Gastrocnemius medialis (tissue), 4 donors: ENCODE data around the gene SMG5. TPM values are rescaled to one million over a fixed set of nuclear protein-coding genes. Genes with fewer than 3 reads are reported as not detected.
A peak's percentile ranks its signal among the peaks of the same experiment; 100 is the strongest.
"Not testable (repeated sequence)": the region's sequence is repeated elsewhere in the genome, so short reads cannot be mapped to it uniquely, and the experiment has no call there.

Experiments
- ATAC-seq, 2 donors: fragments of 150-250 bp; one replicate each; pipeline ENCODE4 v1.9.1; 2016
- DNase-seq, 2 donors: peaks; one replicate each; pipeline ENCODE4 v3.0.0-alpha.2; 2019
- H3K27ac ChIP-seq, 4 donors: fragments of 200-600 bp; sonication (generic); 1 replicate in 1 of 4; 2 replicates in 3 of 4; pipeline ENCODE4 v1.5.1; 2016 to 2018; ENCODE audit warnings: mild to moderate bottlenecking in 2 of 4, moderate library complexity in 1 of 4
- H3K27me3 ChIP-seq, 3 donors: fragments of 200-600 bp; sonication (generic) in 2 of 3; 1 replicate in 1 of 3; 2 replicates in 2 of 3; pipeline versions ENCODE4 v1.5.1 to v1.6.0; 2016 to 2019; ENCODE audit warnings: mild to moderate bottlenecking in 1 of 3, moderate library complexity in 1 of 3
- H3K36me3 ChIP-seq, 2 donors: fragments of 200-600 bp; sonication (generic) in 1 of 2; one replicate each; pipeline ENCODE4 v1.5.1; 2017 to 2018
- H3K4me1 ChIP-seq, 2 donors: fragments of 200-600 bp; sonication (generic) in 1 of 2; one replicate each; pipeline ENCODE4 v1.5.1; 2016 to 2017; ENCODE audit warnings: mild to moderate bottlenecking in 2 of 2
- H3K4me3 ChIP-seq, 4 donors: fragments of 200-600 bp; sonication (generic) in 3 of 4; 1 replicate in 1 of 4; 2 replicates in 3 of 4; pipeline ENCODE4 v1.5.1; 2016 to 2019; ENCODE audit warnings: mild to moderate bottlenecking in 2 of 4
- H3K9me3 ChIP-seq, 3 donors: fragments of 200-600 bp; sonication (generic) in 2 of 3; 1 replicate in 1 of 3; 2 replicates in 2 of 3; pipeline ENCODE4 v1.5.1; 2016 to 2019
- POLR2A ChIP-seq, 2 donors: fragments of 450-650 bp; IDR thresholded peaks; one replicate each; pipeline ENCODE4 v1.6.1; 2017; ENCODE audit warnings: antibody characterized with exemption in 2 of 2, mild to moderate bottlenecking in 2 of 2, moderate library complexity in 2 of 2
- in situ Hi-C, 4 donors: fragments of 200-750 bp; cut with MboI; loops; one replicate each; pipeline versions ENCODE4 v1.15.0 to v1.8.0; 2017; ENCODE audit warnings: low sequenced_read_pairs in 4 of 4
- intact Hi-C: fragments of 100-400 bp; cut with DNase I; formaldehyde crosslinking; loops from one replicate; pipeline ENCODE4 v1.15.1; 2023; ENCODE audit warnings: low total_unique reads
- total RNA-seq, 4 donors: library from RNA; depleted of rRNA; stranded (reverse); fragments of >200 nt; gene quantifications; one replicate each; pipeline versions ENCODE4 v1.1.0 to v1.2.3, GENCODE V29; 2016
- TF ChIP-seq, protein P1 (sequence below), 5 experiments: fragments of 450-650 bp in 3 of 5; fragments of 200-600 bp in 2 of 5; sonication (generic) in 2 of 5; IDR thresholded peaks in 4 of 5; conservative IDR thresholded peaks in 1 of 5; 1 replicate in 4 of 5; 2 replicates in 1 of 5; pipeline ENCODE4 v1.5.1; 2016 to 2019; ENCODE audit warnings: antibody characterized with exemption in 5 of 5, mild to moderate bottlenecking in 3 of 5, moderate library complexity in 3 of 5

The SMG5 gene, protein sequence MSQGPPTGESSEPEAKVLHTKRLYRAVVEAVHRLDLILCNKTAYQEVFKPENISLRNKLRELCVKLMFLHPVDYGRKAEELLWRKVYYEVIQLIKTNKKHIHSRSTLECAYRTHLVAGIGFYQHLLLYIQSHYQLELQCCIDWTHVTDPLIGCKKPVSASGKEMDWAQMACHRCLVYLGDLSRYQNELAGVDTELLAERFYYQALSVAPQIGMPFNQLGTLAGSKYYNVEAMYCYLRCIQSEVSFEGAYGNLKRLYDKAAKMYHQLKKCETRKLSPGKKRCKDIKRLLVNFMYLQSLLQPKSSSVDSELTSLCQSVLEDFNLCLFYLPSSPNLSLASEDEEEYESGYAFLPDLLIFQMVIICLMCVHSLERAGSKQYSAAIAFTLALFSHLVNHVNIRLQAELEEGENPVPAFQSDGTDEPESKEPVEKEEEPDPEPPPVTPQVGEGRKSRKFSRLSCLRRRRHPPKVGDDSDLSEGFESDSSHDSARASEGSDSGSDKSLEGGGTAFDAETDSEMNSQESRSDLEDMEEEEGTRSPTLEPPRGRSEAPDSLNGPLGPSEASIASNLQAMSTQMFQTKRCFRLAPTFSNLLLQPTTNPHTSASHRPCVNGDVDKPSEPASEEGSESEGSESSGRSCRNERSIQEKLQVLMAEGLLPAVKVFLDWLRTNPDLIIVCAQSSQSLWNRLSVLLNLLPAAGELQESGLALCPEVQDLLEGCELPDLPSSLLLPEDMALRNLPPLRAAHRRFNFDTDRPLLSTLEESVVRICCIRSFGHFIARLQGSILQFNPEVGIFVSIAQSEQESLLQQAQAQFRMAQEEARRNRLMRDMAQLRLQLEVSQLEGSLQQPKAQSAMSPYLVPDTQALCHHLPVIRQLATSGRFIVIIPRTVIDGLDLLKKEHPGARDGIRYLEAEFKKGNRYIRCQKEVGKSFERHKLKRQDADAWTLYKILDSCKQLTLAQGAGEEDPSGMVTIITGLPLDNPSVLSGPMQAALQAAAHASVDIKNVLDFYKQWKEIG
- 10 to 100 TPM; 47.4 to 83.1 (median 62.7) TPM for total RNA-seq

DNA sequence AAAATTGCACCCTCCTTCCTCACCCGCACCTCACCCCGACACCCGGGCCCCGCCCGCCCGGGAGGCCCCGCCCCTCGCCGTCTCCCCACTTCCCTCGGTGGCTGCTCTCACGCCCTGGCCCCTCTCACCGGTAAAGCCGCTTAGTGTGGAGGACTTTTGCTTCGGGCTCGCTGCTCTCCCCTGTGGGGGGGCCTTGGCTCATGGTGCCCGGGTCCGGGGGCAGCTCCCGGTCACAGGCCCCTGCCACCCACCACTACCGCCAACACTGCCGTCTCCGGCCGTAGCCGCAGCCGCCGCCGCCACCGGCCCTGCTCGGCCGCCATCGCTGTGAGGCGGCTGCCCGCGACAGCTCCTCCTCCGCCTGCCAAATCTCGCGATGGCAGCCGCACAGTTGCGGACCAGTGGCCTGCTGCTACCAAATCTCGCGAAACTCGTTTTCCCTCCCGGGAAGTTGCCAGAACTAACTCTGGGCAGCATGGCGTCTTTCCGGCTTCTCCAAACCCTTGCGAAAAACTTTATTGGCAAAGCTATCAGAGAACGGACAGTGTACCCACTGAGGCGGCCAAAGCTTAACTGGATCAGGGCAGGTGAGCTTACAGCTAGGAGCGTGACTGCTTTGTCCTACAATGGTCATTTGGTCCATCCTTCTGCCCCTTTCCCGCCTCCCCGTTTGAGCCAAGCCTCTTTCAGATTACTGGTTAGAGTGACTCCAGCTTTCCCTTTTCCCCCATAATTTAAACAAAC lies at the start of gene SMG5:
TSS of gene SMG5 (minus strand) at position 347 of the 744 bp plus-strand sequence. CDS start at position 202, 145 bp downstream.
- Histone ChIP-seq H3K27me3 (no peaks in the 10 kb centered on the region), H3K27ac (peak within 1 kb of the TSS; percentile 90 to 99 (median 94)), H3K36me3 (peaks cover 0 to 15% of the 10 kb centered on the region in 2 donors), H3K9me3 (no peaks in the 10 kb centered on the region), H3K4me1 (peaks cover 27 to 33% of the 10 kb centered on the region in 2 donors), H3K4me3 (peak within 1 kb of the TSS; percentile 72 to 97 (median 82))
- ATAC-seq = peak; percentile 87 to 90
- TF ChIP-seq POLR2A (IDR thresholded peaks at IDR 0.05) = peak; percentile 91 to 95
- TF ChIP-seq, protein P1, sequence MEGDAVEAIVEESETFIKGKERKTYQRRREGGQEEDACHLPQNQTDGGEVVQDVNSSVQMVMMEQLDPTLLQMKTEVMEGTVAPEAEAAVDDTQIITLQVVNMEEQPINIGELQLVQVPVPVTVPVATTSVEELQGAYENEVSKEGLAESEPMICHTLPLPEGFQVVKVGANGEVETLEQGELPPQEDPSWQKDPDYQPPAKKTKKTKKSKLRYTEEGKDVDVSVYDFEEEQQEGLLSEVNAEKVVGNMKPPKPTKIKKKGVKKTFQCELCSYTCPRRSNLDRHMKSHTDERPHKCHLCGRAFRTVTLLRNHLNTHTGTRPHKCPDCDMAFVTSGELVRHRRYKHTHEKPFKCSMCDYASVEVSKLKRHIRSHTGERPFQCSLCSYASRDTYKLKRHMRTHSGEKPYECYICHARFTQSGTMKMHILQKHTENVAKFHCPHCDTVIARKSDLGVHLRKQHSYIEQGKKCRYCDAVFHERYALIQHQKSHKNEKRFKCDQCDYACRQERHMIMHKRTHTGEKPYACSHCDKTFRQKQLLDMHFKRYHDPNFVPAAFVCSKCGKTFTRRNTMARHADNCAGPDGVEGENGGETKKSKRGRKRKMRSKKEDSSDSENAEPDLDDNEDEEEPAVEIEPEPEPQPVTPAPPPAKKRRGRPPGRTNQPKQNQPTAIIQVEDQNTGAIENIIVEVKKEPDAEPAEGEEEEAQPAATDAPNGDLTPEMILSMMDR (IDR thresholded peaks at IDR 0.05 in 4 of 5, conservative IDR thresholded peaks at IDR 0.05 in 1 of 5) = no peak
- DNase-seq = peak; percentile 97
- intact Hi-C loops = loop anchor here (2.0 to 5.0 kb wide), 4 partner anchors 70 to 348 kb away; partner anchors contain the start of genes KHDC4 and PMF1
- in situ Hi-C loops = no loop called here

DNA sequence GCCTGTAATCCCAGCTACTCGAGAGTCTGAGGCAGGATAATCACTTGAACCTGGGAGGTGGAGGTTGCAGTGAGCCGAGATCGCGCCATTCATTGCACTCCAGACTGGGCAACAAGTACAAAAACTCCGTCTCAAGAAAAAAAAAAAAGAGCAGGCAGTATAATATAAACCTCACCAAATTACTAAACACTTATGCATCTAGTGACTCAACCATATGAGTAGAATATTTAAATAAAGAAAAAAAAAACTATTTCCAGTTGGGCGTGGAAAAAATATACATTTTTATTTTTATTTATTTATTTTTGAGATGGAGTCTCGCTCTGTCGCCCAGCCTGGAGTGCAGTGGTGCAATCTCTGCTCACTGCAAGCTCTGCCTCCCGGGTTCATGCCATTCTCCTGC lies 40.6 kb upstream of the SMG5 start:
- ATAC-seq, intact Hi-C loops, H3K4me3 ChIP-seq, H3K9me3 ChIP-seq, in situ Hi-C loops, H3K27ac ChIP-seq, H3K27me3 ChIP-seq, H3K4me1 ChIP-seq, DNase-seq: not testable (repeated sequence)
- peaks cover 0 to 80% of the 10 kb centered on the region in 2 donors for H3K36me3 ChIP-seq

DNA sequence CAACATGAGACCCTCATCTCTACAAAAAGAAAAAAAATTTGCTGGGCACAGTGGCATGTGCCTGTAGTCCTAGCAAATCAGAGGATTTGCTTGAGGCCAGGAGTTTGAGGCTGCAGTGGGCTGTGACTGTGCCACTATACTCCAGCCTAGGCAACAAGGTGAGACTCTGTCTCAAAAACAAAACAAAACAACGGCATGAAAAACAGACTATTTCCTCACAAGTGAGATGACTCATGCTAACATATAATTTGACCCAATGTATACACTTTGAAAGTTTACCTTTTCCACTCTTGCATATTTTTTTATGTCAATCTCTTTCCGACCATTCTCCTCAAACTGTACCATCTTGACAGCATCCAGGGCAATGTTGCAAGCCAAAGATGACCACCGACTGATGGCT lies 37.9 kb upstream of the SMG5 start:
- TF ChIP-seq, protein P1 (IDR thresholded peaks at IDR 0.05 in 4 of 5, conservative IDR thresholded peaks at IDR 0.05 in 1 of 5) = no peak
- TF ChIP-seq POLR2A (IDR thresholded peaks at IDR 0.05) = no peak
- Histone ChIP-seq H3K27ac (no peak overlapping the region), H3K36me3 (peaks cover 3 to 100% of the 10 kb centered on the region in 2 donors), H3K4me1 (no peaks in the 10 kb centered on the region), H3K27me3 (no peaks in the 10 kb centered on the region), H3K9me3 (no peaks in the 10 kb centered on the region), H3K4me3 (no peak overlapping the region)
- DNase-seq = no peak
- intact Hi-C loops = no loop called here
- ATAC-seq = no peak
- in situ Hi-C loops = no loop called here

DNA sequence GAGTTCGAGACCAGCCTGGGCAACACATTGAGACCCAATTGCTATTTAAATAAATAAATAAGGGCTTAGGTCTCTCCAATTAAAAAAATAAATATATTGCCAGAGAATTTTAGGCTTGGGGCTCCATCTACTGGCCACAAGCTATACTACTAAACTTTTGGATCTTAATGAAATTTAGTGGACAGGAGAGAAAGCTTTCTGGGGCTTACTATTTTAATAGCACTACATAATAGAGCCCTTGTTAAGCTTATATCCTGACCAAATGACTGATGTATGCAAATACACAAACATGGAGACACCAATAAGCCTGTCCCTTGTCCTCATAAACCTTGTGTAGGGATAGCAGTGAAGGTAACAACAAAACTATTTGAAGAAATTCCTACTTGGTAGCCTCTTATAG lies 37.0 kb upstream of the SMG5 start:
- Histone ChIP-seq H3K27ac (no peak overlapping the region), H3K4me1 (no peaks in the 10 kb centered on the region), H3K9me3 (no peaks in the 10 kb centered on the region), H3K27me3 (no peaks in the 10 kb centered on the region), H3K36me3 (peaks cover 3 to 100% of the 10 kb centered on the region in 2 donors), H3K4me3 (no peak overlapping the region)
- intact Hi-C loops (no loop called here), in situ Hi-C loops (no loop called here)
- TF ChIP-seq, protein P1 (IDR thresholded peaks at IDR 0.05 in 4 of 5, conservative IDR thresholded peaks at IDR 0.05 in 1 of 5) = peak in 4 of 5 experiments; percentile 27 to 39 (median 34)
- no peak for TF ChIP-seq POLR2A (IDR thresholded peaks at IDR 0.05)
- DNase-seq = no peak
- ATAC-seq = no peak
